ENCODE data around the gene ENOX1. TPM values are rescaled to one million over a fixed set of nuclear protein-coding genes. Genes with fewer than 3 reads are reported as not detected.
A peak's percentile ranks its signal among the peaks of the same experiment; 100 is the strongest.

ENOX1 gene
- total and polyA plus RNA-seq, 4 donors = 0.33 to 7.7 (median 1.1) TPM

DNA sequence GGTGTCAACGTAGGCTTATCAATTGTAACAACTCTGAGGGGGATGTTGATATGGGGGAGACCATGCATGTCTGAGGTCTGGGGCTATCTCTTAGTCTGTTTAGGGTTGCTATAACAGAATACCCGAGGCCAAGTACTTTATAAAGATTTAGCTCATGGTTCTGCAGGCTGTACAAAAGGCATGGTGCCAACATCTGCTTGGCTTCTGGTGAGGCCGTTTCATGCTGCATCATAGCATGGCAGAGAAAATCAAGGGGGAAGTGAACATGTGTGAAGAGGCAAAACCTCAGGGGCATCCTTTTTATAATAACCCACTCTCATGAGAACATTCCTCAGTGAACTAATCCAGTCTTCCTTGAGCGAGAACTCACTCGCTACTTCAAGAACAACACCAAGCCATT is 353.8 kb downstream of the ENOX1 start:
- no peak overlapping the region for H3K4me3 ChIP-seq
- no peak overlapping the region for H3K27ac ChIP-seq (ENCODE audit: low read depth in 1 of 2, low read length in 1 of 2)
- H3K9ac ChIP-seq (ENCODE audit: insufficient read depth in 1 of 2, low read length in 2 of 2) = no peak overlapping the region
- 78% methylated on average over 5 of the region's 5 CpGs for WGBS, 2 donors
- H3K36me3 ChIP-seq (ENCODE audit: control insufficient read depth in 4 of 4, insufficient read depth in 4 of 4, low read length in 4 of 4) = no peaks in the 10 kb centered on the region
- H3K4me1 ChIP-seq (ENCODE audit: control insufficient read depth in 5 of 5, insufficient read depth in 5 of 5, low read length in 5 of 5) = no peaks in the 10 kb centered on the region
- no peaks in the 10 kb centered on the region for H3K27me3 ChIP-seq (ENCODE audit: control insufficient read depth in 3 of 3, insufficient read depth in 3 of 3, low read length in 2 of 3)
- ATAC-seq (ENCODE audit: insufficient read depth, low FRiP score) (no peak), DNase-seq (peak in 2 of 3 donors; percentile 16 to 33)
- TF ChIP-seq, protein P1, sequence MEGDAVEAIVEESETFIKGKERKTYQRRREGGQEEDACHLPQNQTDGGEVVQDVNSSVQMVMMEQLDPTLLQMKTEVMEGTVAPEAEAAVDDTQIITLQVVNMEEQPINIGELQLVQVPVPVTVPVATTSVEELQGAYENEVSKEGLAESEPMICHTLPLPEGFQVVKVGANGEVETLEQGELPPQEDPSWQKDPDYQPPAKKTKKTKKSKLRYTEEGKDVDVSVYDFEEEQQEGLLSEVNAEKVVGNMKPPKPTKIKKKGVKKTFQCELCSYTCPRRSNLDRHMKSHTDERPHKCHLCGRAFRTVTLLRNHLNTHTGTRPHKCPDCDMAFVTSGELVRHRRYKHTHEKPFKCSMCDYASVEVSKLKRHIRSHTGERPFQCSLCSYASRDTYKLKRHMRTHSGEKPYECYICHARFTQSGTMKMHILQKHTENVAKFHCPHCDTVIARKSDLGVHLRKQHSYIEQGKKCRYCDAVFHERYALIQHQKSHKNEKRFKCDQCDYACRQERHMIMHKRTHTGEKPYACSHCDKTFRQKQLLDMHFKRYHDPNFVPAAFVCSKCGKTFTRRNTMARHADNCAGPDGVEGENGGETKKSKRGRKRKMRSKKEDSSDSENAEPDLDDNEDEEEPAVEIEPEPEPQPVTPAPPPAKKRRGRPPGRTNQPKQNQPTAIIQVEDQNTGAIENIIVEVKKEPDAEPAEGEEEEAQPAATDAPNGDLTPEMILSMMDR (IDR thresholded peaks at IDR 0.05; ENCODE audit: control extremely low read depth, extremely low read depth) = no peak
- no peaks in the 10 kb centered on the region for H3K9me3 ChIP-seq (ENCODE audit: control insufficient read depth in 4 of 4, insufficient read depth in 3 of 4, low read length in 3 of 4)

DNA sequence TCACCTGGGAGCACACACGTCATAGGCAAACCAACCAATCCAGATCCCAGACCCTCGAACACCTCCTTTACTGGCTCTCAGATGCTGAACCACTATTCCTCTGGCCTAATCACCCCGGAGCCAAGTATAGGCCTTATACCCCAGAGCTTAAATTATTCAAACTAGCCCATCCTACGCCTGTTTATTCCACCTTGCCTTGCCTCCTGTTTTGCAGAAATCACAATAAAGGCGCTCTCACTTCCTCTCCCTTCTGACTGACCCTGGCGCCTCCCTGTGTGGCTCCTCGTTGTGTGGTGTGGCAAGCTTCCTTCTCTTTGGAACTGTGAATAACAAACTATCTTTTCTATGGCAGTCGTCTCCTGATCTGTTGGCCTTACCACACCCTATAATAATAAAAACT is 354.9 kb downstream of the ENOX1 start:
- Histone ChIP-seq H3K9ac (ENCODE audit: insufficient read depth in 1 of 2, low read length in 2 of 2) (no peak overlapping the region), H3K4me1 (ENCODE audit: control insufficient read depth in 5 of 5, insufficient read depth in 5 of 5, low read length in 5 of 5) (peaks cover 0 to 1% (median 0%) of the 10 kb centered on the region in 5 donors), H3K4me3 (no peak overlapping the region), H3K27ac (ENCODE audit: low read depth in 1 of 2, low read length in 1 of 2) (no peak overlapping the region), H3K36me3 (ENCODE audit: control insufficient read depth in 4 of 4, insufficient read depth in 4 of 4, low read length in 4 of 4) (no peaks in the 10 kb centered on the region), H3K27me3 (ENCODE audit: control insufficient read depth in 3 of 3, insufficient read depth in 3 of 3, low read length in 2 of 3) (no peaks in the 10 kb centered on the region), H3K9me3 (ENCODE audit: control insufficient read depth in 4 of 4, insufficient read depth in 3 of 4, low read length in 3 of 4) (no peaks in the 10 kb centered on the region)
- ATAC-seq (ENCODE audit: insufficient read depth, low FRiP score) = no peak
- 77 to 82% methylated on average over 8 of the region's 8 CpGs for WGBS, 2 donors
- TF ChIP-seq, protein P1 (IDR thresholded peaks at IDR 0.05; ENCODE audit: control extremely low read depth, extremely low read depth) = no peak
- DNase-seq = no peak

DNA sequence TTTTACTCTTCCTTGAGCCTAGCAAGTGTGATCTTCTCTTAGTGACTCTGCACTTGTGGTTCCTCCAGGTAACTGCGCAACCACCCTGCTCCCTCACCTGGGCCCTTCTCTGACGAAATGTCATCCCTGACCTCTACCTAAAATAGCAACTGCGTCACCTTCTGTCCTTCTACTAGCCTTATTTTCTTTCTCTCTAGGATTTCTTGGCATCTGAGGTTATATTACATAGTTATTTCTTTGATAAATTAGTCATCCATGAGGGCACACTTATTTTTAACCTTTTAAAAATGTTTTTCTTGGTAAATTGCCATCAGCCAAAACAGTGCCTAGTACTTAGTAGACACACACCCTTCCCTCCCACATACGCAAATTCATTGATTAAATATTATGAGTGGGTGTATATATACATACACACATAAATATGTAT is 355.5 kb downstream of the ENOX1 start:
- Histone ChIP-seq H3K4me3 (no peak overlapping the region), H3K27me3 (ENCODE audit: control insufficient read depth in 3 of 3, insufficient read depth in 3 of 3, low read length in 2 of 3) (no peaks in the 10 kb centered on the region), H3K36me3 (ENCODE audit: control insufficient read depth in 4 of 4, insufficient read depth in 4 of 4, low read length in 4 of 4) (no peaks in the 10 kb centered on the region), H3K4me1 (ENCODE audit: control insufficient read depth in 5 of 5, insufficient read depth in 5 of 5, low read length in 5 of 5) (peaks cover 0 to 4% (median 0%) of the 10 kb centered on the region in 5 donors), H3K9ac (ENCODE audit: insufficient read depth in 1 of 2, low read length in 2 of 2) (no peak overlapping the region), H3K27ac (ENCODE audit: low read depth in 1 of 2, low read length in 1 of 2) (no peak overlapping the region), H3K9me3 (ENCODE audit: control insufficient read depth in 4 of 4, insufficient read depth in 3 of 4, low read length in 3 of 4) (no peaks in the 10 kb centered on the region)
- TF ChIP-seq, protein P1 (IDR thresholded peaks at IDR 0.05; ENCODE audit: control extremely low read depth, extremely low read depth) = no peak
- DNase-seq (no peak), ATAC-seq (ENCODE audit: insufficient read depth, low FRiP score) (no peak)
- WGBS, 2 donors = 80 to 91% methylated on average over 4 of the region's 4 CpGs
